Stomach (tissue), 4 donors: ENCODE data around the gene ARID3B.

ENCODE experiments used
- CTCF ChIP-seq, 7 experiments: fragments of 450-650 bp in 4 of 7; fragments of 200-600 bp in 3 of 7; sonication (generic) in 3 of 7; IDR thresholded peaks; one replicate each; pipeline ENCODE4 v1.5.1; 2016 to 2019; ENCODE audit warnings: antibody characterized with exemption in 7 of 7, control low read depth in 2 of 7, mild to moderate bottlenecking in 1 of 7
- POLR2A ChIP-seq, 4 donors: fragments of 450-650 bp; IDR thresholded peaks; one replicate each; pipeline ENCODE4 v1.6.1; 2016; ENCODE audit warnings: antibody characterized with exemption in 4 of 4, control low read depth in 2 of 4, mild to moderate bottlenecking in 1 of 4, moderate library complexity in 1 of 4

GRCh38 chr15:74543043-74543422 lies 2.0 kb downstream of the ARID3B start:
- TF ChIP-seq POLR2A (IDR thresholded peaks at IDR 0.05) (no peak), CTCF (IDR thresholded peaks at IDR 0.05) (no peak)
